ENCODE results near the gene MSL1. TPM values are rescaled to one million over a fixed set of nuclear protein-coding genes. Genes with fewer than 3 reads are reported as not detected.

Gene MSL1, protein sequence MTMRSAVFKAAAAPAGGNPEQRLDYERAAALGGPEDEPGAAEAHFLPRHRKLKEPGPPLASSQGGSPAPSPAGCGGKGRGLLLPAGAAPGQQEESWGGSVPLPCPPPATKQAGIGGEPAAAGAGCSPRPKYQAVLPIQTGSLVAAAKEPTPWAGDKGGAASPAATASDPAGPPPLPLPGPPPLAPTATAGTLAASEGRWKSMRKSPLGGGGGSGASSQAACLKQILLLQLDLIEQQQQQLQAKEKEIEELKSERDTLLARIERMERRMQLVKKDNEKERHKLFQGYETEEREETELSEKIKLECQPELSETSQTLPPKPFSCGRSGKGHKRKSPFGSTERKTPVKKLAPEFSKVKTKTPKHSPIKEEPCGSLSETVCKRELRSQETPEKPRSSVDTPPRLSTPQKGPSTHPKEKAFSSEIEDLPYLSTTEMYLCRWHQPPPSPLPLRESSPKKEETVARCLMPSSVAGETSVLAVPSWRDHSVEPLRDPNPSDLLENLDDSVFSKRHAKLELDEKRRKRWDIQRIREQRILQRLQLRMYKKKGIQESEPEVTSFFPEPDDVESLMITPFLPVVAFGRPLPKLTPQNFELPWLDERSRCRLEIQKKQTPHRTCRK
- total RNA-seq = 10 to 100 TPM; 95.4 to 97.1 TPM

DNA sequence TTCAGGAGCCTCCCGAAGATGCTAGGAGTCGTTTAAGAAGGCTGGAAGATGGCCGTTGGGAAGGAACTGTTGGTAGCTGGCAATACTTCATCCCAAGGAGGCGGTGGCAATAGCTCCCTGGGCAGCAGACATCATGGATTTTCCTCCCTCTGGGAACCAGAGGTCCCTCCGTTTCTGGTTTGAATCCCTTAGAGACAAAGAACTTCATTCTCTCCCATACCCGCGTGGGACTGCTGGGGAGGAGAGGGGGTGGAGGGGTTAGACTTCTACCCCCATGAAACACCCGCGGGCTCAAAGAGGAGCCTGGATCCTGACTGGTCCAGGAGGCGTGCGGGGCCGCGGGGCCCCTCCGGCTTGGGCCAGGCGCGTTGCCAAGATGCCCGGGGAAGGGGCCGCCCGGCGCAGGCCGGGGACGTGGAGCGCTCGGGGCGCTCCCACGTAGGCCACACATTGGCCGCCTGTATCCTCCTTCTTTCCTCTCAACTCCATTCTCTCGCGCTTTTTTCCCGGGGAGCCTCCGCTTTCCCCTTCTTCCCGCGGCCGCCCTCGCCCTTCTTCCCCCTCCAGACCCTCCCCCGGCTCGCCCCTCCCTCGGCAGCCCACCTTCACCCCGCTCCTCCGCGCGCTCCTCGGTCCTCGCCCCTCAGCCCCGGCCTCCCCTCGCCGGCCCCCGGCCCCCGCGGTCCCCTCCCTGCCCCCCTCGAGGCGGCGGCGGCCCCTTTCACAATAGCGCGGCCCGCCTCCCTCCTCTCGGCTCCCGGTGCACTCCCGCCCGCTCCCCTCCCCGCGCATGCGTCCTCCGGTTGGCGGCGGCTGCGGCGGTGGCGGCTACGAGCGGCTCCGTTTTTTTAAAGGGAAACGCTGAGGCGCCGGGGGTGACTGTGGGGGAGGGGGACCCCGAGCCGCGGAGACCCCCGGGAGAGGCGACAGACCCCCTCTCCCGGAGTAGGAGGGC is at the start of gene MSL1:
Gene MSL1 (plus strand): TSS at position 791 of the 955 bp plus-strand sequence. CDS start 642 bp downstream, outside the sequence.
- Mint-ChIP-seq H3K27me3 (no peaks in the 10 kb centered on the region), H3K9me3 (no peaks in the 10 kb centered on the region), H3K4me1 (peaks cover 39% of the 10 kb centered on the region), H3K36me3 (ENCODE audit: low read depth) (peaks cover 20% of the 10 kb centered on the region), H3K4me3 (peak within 1 kb of the TSS; percentile 98), H3K27ac (peak within 1 kb of the TSS; percentile 85)
- CTCF ChIA-PET = interaction anchor here (0.7 to 5.6 kb wide), 7 partner anchors 7 to 97 kb away, joined by 3 to 61 read pairs (median 4); partner anchors contain the start of gene NR1D1
- POLR2A ChIA-PET = no interaction called here
- peak; percentile 84 for DNase-seq

DNA sequence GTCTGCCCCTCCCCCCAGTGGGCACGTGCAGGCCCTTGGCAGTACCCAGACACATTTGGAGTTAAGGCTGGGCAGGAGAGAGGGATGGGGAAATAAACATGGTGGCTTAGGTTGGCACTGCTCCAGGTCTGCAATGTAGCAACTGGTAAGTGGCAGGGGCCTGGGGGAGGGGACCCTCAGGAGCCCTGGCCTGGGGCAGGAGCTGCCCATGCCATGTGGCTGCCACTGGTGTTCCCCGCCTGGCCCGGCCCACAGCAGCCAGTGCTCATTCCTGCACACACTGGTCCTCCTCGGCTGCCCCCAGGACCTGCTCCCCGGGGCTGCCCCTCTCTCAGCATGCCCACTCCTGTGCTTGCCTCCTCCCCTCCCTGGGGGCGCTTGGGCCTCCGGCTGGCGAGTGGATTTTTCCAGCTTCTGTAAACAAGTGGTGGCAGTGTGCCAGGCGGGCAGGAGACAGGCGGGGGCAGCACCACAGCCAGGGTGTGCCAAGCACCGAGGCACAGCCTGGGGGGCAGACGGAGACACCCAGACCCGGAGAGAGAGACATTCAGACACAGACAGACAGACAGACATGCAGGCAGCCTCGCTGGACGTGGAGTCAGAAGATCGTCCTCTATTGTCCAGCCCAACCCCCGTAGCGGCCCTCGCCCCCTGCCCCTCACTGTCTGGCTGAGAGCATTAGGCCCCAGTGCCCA is 49.6 kb upstream of the MSL1 start:
- peak overlapping the region; percentile 19 for H3K27ac Mint-ChIP-seq
- H3K36me3 Mint-ChIP-seq (ENCODE audit: low read depth) = no peaks in the 10 kb centered on the region
- CTCF ChIA-PET = interaction anchor here (0.6 to 1.5 kb wide), 3 partner anchors 9 to 173 kb away, joined by 3 to 4 read pairs (median 3); partner anchors contain the start of gene THRA
- H3K4me3 Mint-ChIP-seq = no peak overlapping the region
- POLR2A ChIA-PET = no interaction called here
- no peaks in the 10 kb centered on the region for H3K27me3 Mint-ChIP-seq
- no peak for DNase-seq
- peaks cover 50% of the 10 kb centered on the region for H3K4me1 Mint-ChIP-seq
- no peaks in the 10 kb centered on the region for H3K9me3 Mint-ChIP-seq

DNA sequence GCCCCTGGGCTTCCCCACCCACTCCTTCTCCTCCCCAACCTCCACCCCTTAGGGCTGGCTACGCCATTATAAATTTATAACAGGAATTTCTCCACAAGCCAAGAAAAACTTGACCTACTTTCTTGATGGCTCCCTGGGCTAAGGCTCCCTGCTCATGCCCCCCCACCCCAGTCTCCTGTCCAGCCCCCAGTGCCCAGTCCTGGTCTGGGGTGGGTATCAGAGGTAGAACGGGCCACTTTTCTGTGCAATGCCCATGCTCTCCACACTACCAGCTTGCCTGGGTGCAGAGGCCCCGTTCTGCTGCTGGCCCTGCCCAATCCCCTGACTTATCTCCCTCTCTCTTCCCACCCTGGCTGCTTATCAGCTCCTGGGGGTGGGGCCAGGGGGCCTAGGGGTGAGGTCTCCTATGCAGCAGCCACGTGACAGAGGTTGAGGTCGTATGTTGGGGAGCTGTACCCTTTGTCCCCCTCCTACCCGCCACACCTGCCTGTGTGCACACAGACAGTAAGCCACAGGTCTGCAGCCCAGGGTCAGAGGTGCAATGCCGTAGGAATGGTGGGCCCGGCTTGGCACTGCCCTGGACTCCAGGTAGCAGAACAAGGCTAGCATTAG is 48.9 kb upstream of the MSL1 start:
- no peak overlapping the region for H3K4me3 Mint-ChIP-seq
- peaks cover 46% of the 10 kb centered on the region for H3K4me1 Mint-ChIP-seq
- H3K36me3 Mint-ChIP-seq (ENCODE audit: low read depth) = no peaks in the 10 kb centered on the region
- ChIA-PET CTCF (interaction anchor here (0.6 to 4.6 kb wide), 4 partner anchors 8 to 99 kb away, joined by 3 to 74 read pairs (median 4); partner anchors contain the start of gene THRA), POLR2A (no interaction called here)
- DNase-seq = no peak
- H3K27ac Mint-ChIP-seq = no peak overlapping the region
- no peaks in the 10 kb centered on the region for H3K9me3 Mint-ChIP-seq
- no peaks in the 10 kb centered on the region for H3K27me3 Mint-ChIP-seq

DNA sequence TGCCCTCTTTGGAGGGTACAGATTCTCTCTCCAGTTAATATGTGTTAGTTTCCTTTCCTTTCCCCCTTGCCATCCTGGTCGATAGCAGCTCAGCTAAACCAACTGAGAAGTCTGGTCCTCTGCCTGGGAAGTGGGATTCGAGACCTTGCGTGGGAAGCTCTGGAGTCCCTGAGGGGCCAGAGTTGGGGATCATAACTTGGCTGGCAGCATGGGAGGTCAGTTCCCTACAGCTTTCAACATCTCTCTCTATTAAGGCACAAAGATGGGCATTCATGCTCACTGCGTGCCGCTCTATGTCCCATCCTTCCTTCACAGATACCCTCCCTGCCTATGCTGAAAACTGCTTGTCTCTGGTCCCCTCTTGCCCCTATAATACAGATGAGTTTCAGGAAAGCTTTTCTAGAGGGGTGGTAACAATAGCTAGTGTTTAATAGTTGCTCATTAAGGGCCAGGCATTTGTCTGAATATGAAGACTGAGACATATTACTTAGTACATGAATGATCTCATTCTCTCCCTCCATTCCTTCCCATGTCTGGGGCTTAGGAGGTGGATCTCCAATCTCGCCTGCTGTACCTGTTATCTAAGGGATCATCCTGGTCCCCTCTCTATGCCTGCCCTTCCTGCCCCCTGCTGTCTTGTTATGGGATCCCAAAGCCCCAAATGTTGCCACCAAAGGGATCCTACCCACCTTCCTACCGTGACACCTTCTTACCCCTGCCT is 48.2 kb upstream of the MSL1 start:
- POLR2A ChIA-PET = no interaction called here
- Mint-ChIP-seq H3K36me3 (ENCODE audit: low read depth) (no peaks in the 10 kb centered on the region), H3K4me1 (peaks cover 40% of the 10 kb centered on the region), H3K27me3 (no peaks in the 10 kb centered on the region), H3K9me3 (no peaks in the 10 kb centered on the region), H3K4me3 (no peak overlapping the region), H3K27ac (peak overlapping the region; percentile 44)
- DNase-seq = no peak
- CTCF ChIA-PET = interaction anchor here (0.6 to 4.6 kb wide), 9 partner anchors 9 to 66 kb away, joined by 3 to 74 read pairs (median 4); partner anchors contain the start of genes CSF3 and THRA

DNA sequence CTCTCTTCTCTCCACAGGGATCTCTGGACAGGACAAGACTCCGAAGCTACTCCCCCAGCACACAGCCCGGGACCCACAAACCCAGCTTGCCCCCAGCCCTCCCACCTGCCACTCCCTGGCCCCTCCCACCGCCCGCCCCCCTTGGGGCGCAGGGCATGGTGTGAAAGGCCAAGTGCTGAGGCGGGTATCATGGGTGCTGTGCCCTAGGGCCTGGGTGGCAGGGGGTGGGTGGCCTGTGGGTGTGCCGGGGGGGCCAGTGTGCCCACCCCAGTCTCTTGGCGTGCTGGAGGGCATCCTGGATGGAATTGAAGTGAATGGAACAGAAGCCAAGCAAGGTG is 47.6 kb upstream of the MSL1 start:
- peaks cover 35% of the 10 kb centered on the region for H3K4me1 Mint-ChIP-seq

DNA sequence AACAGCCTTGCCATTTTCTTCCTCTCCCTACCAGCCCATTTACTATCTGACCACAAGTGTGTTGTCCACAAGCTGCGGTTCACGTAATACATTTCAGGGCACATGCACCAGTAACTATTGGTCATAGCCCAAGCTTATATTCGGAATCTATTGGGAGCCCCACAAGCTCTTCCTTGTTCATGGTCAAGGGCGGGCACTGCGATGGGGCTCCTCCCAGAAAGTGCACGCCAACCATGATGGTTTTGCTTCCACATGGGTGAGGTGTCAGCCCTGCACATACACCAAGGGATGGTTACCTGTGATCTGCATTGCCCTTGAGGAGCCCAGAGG is 46.9 kb upstream of the MSL1 start:
- no peak for DNase-seq
- Mint-ChIP-seq H3K4me3 (no peak overlapping the region), H3K27me3 (no peaks in the 10 kb centered on the region), H3K9me3 (no peaks in the 10 kb centered on the region), H3K36me3 (ENCODE audit: low read depth) (no peaks in the 10 kb centered on the region), H3K27ac (no peak overlapping the region), H3K4me1 (peaks cover 28% of the 10 kb centered on the region)
- CTCF ChIA-PET = interaction anchor here (0.5 to 4.6 kb wide), 29 partner anchors 9 to 498 kb away, joined by 3 to 74 read pairs (median 5); partner anchors contain the start of genes CSF3, MED24, NR1D1 and THRA
- POLR2A ChIA-PET = no interaction called here

More for the DNA sequence above, 47.6 kb upstream of the MSL1 start:
- Mint-ChIP-seq H3K4me3 (no peak overlapping the region), H3K27ac (no peak overlapping the region), H3K27me3 (no peaks in the 10 kb centered on the region), H3K9me3 (no peaks in the 10 kb centered on the region), H3K36me3 (ENCODE audit: low read depth) (no peaks in the 10 kb centered on the region)
- POLR2A ChIA-PET = no interaction called here
- DNase-seq = no peak
- CTCF ChIA-PET = interaction anchor here (1.0 to 4.6 kb wide), 10 partner anchors 10 to 117 kb away, joined by 3 to 74 read pairs (median 8); partner anchors contain the start of genes CSF3 and THRA

DNA sequence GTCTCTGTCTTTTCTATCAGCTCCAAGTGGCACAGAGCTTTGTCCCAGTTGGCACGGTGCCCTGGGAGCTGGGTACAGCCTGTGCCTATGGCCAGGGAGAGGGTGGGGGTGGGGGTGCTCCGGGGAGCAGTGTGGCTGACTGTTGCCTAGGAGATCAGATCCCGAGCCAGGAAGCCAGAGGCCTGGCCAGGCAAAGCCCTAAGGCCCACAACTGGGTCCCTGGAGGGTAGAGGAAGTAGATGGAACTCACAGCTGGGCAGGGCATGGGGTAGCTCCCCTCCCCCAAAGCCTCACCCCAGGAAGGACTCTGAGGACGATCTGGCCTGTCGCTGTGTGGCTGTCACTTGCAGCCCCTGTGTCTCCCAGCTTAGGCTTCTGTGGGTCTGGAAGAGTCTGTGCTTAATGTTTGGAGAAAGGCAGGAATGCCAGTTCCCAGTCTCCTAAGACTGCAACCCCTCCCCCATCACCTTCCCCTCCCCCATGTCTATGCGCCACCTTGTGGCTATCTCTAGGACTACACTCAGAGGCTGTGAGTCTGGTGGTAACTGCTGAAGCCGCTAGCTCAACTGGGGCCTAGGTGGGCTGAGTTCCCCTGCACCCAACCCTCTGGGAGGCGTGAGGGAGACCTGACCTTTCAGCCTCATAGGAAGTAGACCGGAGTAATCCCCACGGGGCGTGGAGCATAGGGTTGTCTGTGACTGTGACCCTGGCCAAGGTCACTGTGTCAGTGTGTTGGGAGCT is 46.4 kb upstream of the MSL1 start:
- CTCF ChIA-PET = interaction anchor here (0.6 to 4.6 kb wide), 36 partner anchors 9 to 1736 kb away, joined by 3 to 74 read pairs (median 4); partner anchors contain the start of genes CSF3, MED24, NR1D1 and THRA
- Mint-ChIP-seq H3K27me3 (no peaks in the 10 kb centered on the region), H3K36me3 (ENCODE audit: low read depth) (no peaks in the 10 kb centered on the region), H3K4me1 (peaks cover 23% of the 10 kb centered on the region), H3K9me3 (no peaks in the 10 kb centered on the region), H3K4me3 (no peak overlapping the region), H3K27ac (peak overlapping the region; percentile 77)
- POLR2A ChIA-PET = no interaction called here
- peak; percentile 72 for DNase-seq

DNA sequence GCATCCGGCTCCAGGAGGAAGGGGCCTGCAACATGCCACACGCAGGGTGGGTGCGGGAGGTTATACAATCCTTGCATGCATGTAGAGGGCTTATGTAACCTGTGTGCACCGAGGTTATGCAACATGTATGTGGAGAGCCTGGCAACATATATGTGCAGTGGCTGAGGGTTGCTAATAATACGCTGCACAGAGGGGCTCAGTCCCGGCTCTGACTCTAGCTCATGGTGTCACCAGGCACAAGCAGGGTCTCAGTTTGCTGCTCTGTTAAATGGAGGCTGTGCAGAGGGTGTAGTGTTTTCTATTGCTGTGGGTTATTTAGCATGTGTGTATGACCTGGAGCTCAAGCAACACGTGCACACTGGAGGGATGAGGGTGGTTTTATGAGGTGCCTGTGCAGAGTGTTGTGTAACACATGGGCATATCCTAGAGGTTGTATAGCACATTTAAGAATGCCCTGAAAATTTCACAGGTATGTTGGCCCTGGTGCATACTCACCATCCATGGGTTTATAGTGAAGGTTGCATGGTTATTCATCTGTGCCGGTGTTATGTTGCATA is 45.8 kb upstream of the MSL1 start:
- Mint-ChIP-seq H3K4me3 (no peak overlapping the region), H3K27me3 (no peaks in the 10 kb centered on the region), H3K27ac (peak overlapping the region; percentile 77), H3K36me3 (ENCODE audit: low read depth) (no peaks in the 10 kb centered on the region), H3K9me3 (no peaks in the 10 kb centered on the region), H3K4me1 (peaks cover 20% of the 10 kb centered on the region)
- ChIA-PET POLR2A (no interaction called here), CTCF (interaction anchor here (0.6 to 4.6 kb wide), 27 partner anchors 8 to 1735 kb away, joined by 3 to 74 read pairs (median 5); partner anchors contain the start of genes MED24, NR1D1 and THRA)
- DNase-seq = no peak

DNA sequence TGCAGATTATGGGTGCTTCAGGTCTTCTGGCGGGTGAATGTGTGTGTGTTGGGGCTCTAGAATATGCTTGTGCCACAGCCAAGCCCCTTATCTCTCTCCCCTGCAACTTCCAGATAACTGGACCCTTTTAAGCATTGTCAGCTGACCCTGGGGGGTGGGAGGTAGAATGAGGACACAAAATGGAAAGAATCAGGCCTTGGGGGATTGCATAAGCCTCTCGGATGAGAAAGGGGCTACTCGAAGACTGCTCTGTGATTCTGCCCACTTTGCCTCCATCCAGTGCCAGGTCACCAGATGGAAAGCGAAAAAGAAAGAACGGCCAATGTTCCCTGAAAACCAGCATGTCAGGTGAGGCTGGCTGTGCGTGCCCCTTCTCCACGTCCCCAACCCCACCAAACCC is 45.2 kb upstream of the MSL1 start:
- Mint-ChIP-seq H3K4me1 (peaks cover 20% of the 10 kb centered on the region), H3K27me3 (no peaks in the 10 kb centered on the region), H3K9me3 (no peaks in the 10 kb centered on the region), H3K4me3 (no peak overlapping the region), H3K36me3 (ENCODE audit: low read depth) (no peaks in the 10 kb centered on the region), H3K27ac (no peak overlapping the region)
- ChIA-PET POLR2A (no interaction called here), CTCF (interaction anchor here (1.0 to 4.6 kb wide), 12 partner anchors 8 to 422 kb away, joined by 3 to 74 read pairs (median 18); partner anchors contain the start of genes MED24, NR1D1 and THRA)
- DNase-seq = no peak

DNA sequence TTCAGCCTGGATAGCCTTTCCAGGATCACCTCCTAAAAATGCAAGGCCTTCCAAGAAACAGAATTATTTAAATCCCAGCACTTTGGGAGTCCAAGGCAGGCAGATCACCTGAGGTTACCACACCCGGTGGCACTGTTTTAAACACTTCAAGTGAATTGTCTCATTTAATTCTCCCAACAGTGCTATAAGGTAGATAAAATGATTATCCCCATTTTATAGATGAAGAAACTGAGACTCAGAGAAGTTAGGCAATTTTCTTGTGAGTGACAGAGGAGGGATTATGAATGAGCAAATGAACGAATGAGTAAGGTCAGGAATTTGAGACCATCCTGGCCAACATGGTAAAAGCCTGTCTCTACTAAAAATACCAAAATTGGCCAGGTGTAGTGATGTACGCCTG is 42.2 kb upstream of the MSL1 start:
- Mint-ChIP-seq H3K4me3 (no peak overlapping the region), H3K27ac (no peak overlapping the region), H3K4me1 (peaks cover 20% of the 10 kb centered on the region), H3K36me3 (ENCODE audit: low read depth) (no peaks in the 10 kb centered on the region), H3K9me3 (no peaks in the 10 kb centered on the region), H3K27me3 (no peaks in the 10 kb centered on the region)
- CTCF ChIA-PET = no interaction called here
- DNase-seq = no peak
- POLR2A ChIA-PET = no interaction called here
